Right atrium auricular region (tissue), 2 donors: ENCODE measurements around the gene UIMC1. TPM values are rescaled to one million over a fixed set of nuclear protein-coding genes. Genes with fewer than 3 reads are reported as not detected.

ENCODE experiments used
- DNase-seq: peaks from one replicate; pipeline ENCODE4 v3.0.0-alpha.2; 2019; ENCODE audit warnings: low spot score
- H3K27ac ChIP-seq, 2 donors: fragments of 200-600 bp; sonication (generic); 1 replicate in 1 of 2; 2 replicates in 1 of 2; pipeline ENCODE4 v1.5.1; 2016 to 2019
- H3K27me3 ChIP-seq, 2 donors: fragments of 200-600 bp; sonication (generic); one replicate each; pipeline versions ENCODE4 v1.5.1 to v1.6.0; 2017 to 2019
- H3K36me3 ChIP-seq: fragments of 200-600 bp; sonication (generic); one replicate; pipeline ENCODE4 v1.5.1; 2016
- H3K4me1 ChIP-seq, 2 donors: fragments of 200-600 bp; sonication (generic); one replicate each; pipeline versions ENCODE4 v1.5.1 to v1.6.0; 2017 to 2019
- H3K4me3 ChIP-seq, 2 donors: fragments of 200-600 bp; sonication (generic); 1 replicate in 1 of 2; 2 replicates in 1 of 2; pipeline ENCODE4 v1.5.1; 2017 to 2019; ENCODE audit warnings: mild to moderate bottlenecking in 1 of 2, moderate library complexity in 1 of 2
- H3K9me3 ChIP-seq, 2 donors: fragments of 200-600 bp; sonication (generic); one replicate each; pipeline ENCODE4 v1.5.1; 2019
- CTCF ChIP-seq, 2 donors: fragments of 200-600 bp; sonication (generic); IDR thresholded peaks; one replicate each; pipeline ENCODE4 v1.5.1; 2019; ENCODE audit warnings: antibody characterized with exemption in 2 of 2
- total RNA-seq, 2 donors: library from RNA; depleted of rRNA; stranded (reverse); fragments of >200 nt; gene quantifications; one replicate each; pipeline ENCODE4 v1.1.0, GENCODE V29; 2016

The UIMC1 gene
- total RNA-seq, 2 donors from 2014 or later: 18.9 to 27.4 TPM

- H3K4me3 ChIP-seq: no peak overlapping the region
- H3K27me3 ChIP-seq: no peaks in the 10 kb centered on the region
- no peaks in the 10 kb centered on the region for H3K9me3 ChIP-seq
- no peak for TF ChIP-seq CTCF (IDR thresholded peaks at IDR 0.05)
- H3K4me1 ChIP-seq: no peaks in the 10 kb centered on the region
- no peak for DNase-seq
- no peak overlapping the region for H3K27ac ChIP-seq
- H3K36me3 ChIP-seq: peaks cover 33% of the 10 kb centered on the region
Measured at GRCh38 chr5:176965633-176966032, 40.9 kb downstream of the UIMC1 start.

- Histone ChIP-seq H3K36me3 (peaks cover 25% of the 10 kb centered on the region), H3K9me3 (no peaks in the 10 kb centered on the region), H3K27ac (no peak overlapping the region), H3K4me3 (no peak overlapping the region), H3K4me1 (no peaks in the 10 kb centered on the region), H3K27me3 (no peaks in the 10 kb centered on the region)
- peak in 1 of 2 donors; percentile 43 for TF ChIP-seq CTCF (IDR thresholded peaks at IDR 0.05)
- DNase-seq: no peak
Measured at GRCh38 chr5:176959051-176959450, 47.5 kb downstream of the UIMC1 start.

- no peaks in the 10 kb centered on the region for H3K4me1 ChIP-seq
- no peak for DNase-seq
- no peak overlapping the region for H3K4me3 ChIP-seq
- no peaks in the 10 kb centered on the region for H3K27me3 ChIP-seq
- H3K9me3 ChIP-seq: no peaks in the 10 kb centered on the region
- TF ChIP-seq CTCF (IDR thresholded peaks at IDR 0.05): no peak
- no peak overlapping the region for H3K27ac ChIP-seq
- H3K36me3 ChIP-seq: peaks cover 30% of the 10 kb centered on the region
Measured at GRCh38 chr5:176956756-176957155, 49.8 kb downstream of the UIMC1 start.

- no peak for DNase-seq
- H3K36me3 ChIP-seq: peaks cover 35% of the 10 kb centered on the region
Measured at GRCh38 chr5:176955895-176956294, 50.7 kb downstream of the UIMC1 start.

GRCh38 chr5:176954050-176954449 is 52.5 kb downstream of the UIMC1 start:
- H3K4me3 ChIP-seq: no peak overlapping the region
- DNase-seq: no peak
- peaks cover 51% of the 10 kb centered on the region for H3K36me3 ChIP-seq
- H3K27ac ChIP-seq: no peak overlapping the region
- H3K27me3 ChIP-seq: no peaks in the 10 kb centered on the region
- no peak for TF ChIP-seq CTCF (IDR thresholded peaks at IDR 0.05)
- no peaks in the 10 kb centered on the region for H3K4me1 ChIP-seq
- H3K9me3 ChIP-seq: no peaks in the 10 kb centered on the region

More at GRCh38 chr5:176955895-176956294, 50.7 kb downstream of the UIMC1 start:
- Histone ChIP-seq H3K9me3 (no peaks in the 10 kb centered on the region), H3K4me3 (no peak overlapping the region), H3K27me3 (no peaks in the 10 kb centered on the region), H3K4me1 (no peaks in the 10 kb centered on the region), H3K27ac (no peak overlapping the region)
- no peak for TF ChIP-seq CTCF (IDR thresholded peaks at IDR 0.05)

- no peaks in the 10 kb centered on the region for H3K27me3 ChIP-seq
- no peak for TF ChIP-seq CTCF (IDR thresholded peaks at IDR 0.05)
- no peak overlapping the region for H3K27ac ChIP-seq
- H3K9me3 ChIP-seq: no peaks in the 10 kb centered on the region
- DNase-seq: no peak
- no peak overlapping the region for H3K4me3 ChIP-seq
- peaks cover 0 to 10% of the 10 kb centered on the region in 2 donors for H3K4me1 ChIP-seq
- peaks cover 59% of the 10 kb centered on the region for H3K36me3 ChIP-seq
Measured at GRCh38 chr5:176952531-176953193, 53.9 kb downstream of the UIMC1 start.
